GM12891 (cell line): ENCODE data around the gene SERINC2.
"Not testable (repeated sequence)": the region's sequence is repeated elsewhere in the genome, so short reads cannot be mapped to it uniquely, and the experiment has no call there.

Experiments used
- PAX5 ChIP-seq: IDR thresholded peaks from 2 replicates; pipeline ENCODE4 v1.6.1; 2011; ENCODE audit warnings: low read length, moderate library complexity, mild to moderate bottlenecking; ENCODE audit not compliant: insufficient read depth, severe bottlenecking
- POLR2A ChIP-seq: IDR thresholded peaks from 2 replicates; pipeline ENCODE4 v1.6.1; 2011; ENCODE audit warnings: low read depth, low read length, control low read depth
- TAF1 ChIP-seq: IDR thresholded peaks from 2 replicates; pipeline ENCODE4 v1.6.1; 2011; ENCODE audit warnings: low read depth, low read length, control low read depth

DNA sequence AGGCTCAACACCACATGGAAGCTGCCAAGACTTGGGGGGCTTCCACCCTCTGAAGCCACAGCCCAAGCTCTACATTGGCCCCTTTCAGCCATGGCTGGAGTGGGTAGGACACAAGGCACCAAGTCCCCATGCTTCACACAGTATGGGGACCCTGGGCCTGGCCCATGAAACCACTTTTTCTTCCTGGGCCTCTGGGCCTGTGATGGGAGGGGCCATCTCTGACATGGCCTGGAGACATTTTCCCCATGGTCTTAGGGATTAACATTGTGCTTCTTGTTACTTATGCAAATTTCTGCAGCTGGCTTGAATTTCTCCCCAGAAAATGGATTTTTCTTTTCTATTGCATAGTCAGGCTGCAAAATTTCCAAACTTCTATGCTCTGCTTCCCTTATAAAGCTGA lies 60.5 kb downstream of the SERINC2 start:
- not testable (repeated sequence) for TF ChIP-seq POLR2A, TAF1, PAX5
